Lung (tissue), 12 donors: ENCODE measurements around the gene ADAMTSL1. TPM values are rescaled to one million over a fixed set of nuclear protein-coding genes. Genes with fewer than 3 reads are reported as not detected.

Experiments used
- ATAC-seq: fragments of 200-7000 bp; cut with Tn5 transposase; one replicate; pipeline ENCODE4 v1.9.1; 2020; ENCODE audit warnings: moderate number of reproducible peaks; ENCODE audit not compliant: insufficient read depth, low FRiP score
- DNase-seq, 3 donors: peaks; one replicate each; pipeline ENCODE4 v3.0.0-alpha.2; 2013 to 2017
- H3K27ac ChIP-seq, 2 donors: one replicate each; pipeline ENCODE4 v1.5.1; 2013; ENCODE audit warnings: mild to moderate bottlenecking in 2 of 2, moderate library complexity in 2 of 2, control low read depth in 1 of 2, inconsistent platforms in 1 of 2, low read depth in 1 of 2, low read length in 1 of 2
- H3K27me3 ChIP-seq, 3 donors: one replicate each; pipeline ENCODE4 v1.5.1; 2013; ENCODE audit warnings: low read length in 2 of 3; ENCODE audit not compliant: control insufficient read depth in 3 of 3, insufficient read depth in 3 of 3
- H3K36me3 ChIP-seq, 4 donors: one replicate each; pipeline ENCODE4 v1.5.1; 2013; ENCODE audit warnings: low read length in 4 of 4, mild to moderate bottlenecking in 1 of 4, moderate library complexity in 1 of 4; ENCODE audit not compliant: control insufficient read depth in 4 of 4, insufficient read depth in 4 of 4
- H3K4me1 ChIP-seq, 5 donors: one replicate each; pipeline ENCODE4 v1.5.1; 2013; ENCODE audit warnings: low read length in 5 of 5, mild to moderate bottlenecking in 2 of 5, moderate library complexity in 1 of 5; ENCODE audit not compliant: control insufficient read depth in 5 of 5, insufficient read depth in 5 of 5
- H3K4me3 ChIP-seq: one replicate; pipeline ENCODE4 v1.5.1; 2013; ENCODE audit warnings: mild to moderate bottlenecking, control low read depth, moderate library complexity
- H3K9ac ChIP-seq, 2 donors: one replicate each; pipeline ENCODE4 v1.5.1; 2013; ENCODE audit warnings: low read length in 2 of 2, control low read depth in 1 of 2; ENCODE audit not compliant: insufficient read depth in 1 of 2
- H3K9me3 ChIP-seq, 4 donors: one replicate each; pipeline ENCODE4 v1.5.1; 2013; ENCODE audit warnings: low read length in 3 of 4, mild to moderate bottlenecking in 1 of 4, moderate library complexity in 1 of 4; ENCODE audit not compliant: control insufficient read depth in 4 of 4, insufficient read depth in 3 of 4
- CTCF ChIP-seq: IDR thresholded peaks from 2 replicates; pipeline ENCODE4 v1.5.1; 2012; ENCODE audit warnings: mild to moderate bottlenecking; ENCODE audit errors: control extremely low read depth, extremely low read depth
- WGBS, 2 donors: extraction: QIAGEN DNeasy Blood & Tissue Kit; methylation state at CpG; one replicate each; pipeline ENCODE4 v1.1.7; 2013; 5-methylcytosine and 5-hydroxymethylcytosine counted together
- polyA plus RNA-seq, 2 donors: library from polyadenylated mRNA; stranded (reverse); fragments of 200-250 nt; gene quantifications; one replicate each; pipeline ENCODE4 v1.2.1, GENCODE V29; 2013
- total RNA-seq, 2 donors: library from RNA; depleted of rRNA in 1 of 2; stranded (reverse); fragments of >200 nt in 1 of 2; gene quantifications; one replicate each; pipeline ENCODE4 v1.2.1, GENCODE V29; 2014 to 2021
- donor health status: control.
- donor health status: control.
- donor health status: Bipolar disorder and iron deficiency.
- donor health status: healthy.
- donor health status: DM: yes; HTN: yes; CAD: no.

ADAMTSL1 gene
- total and polyA plus RNA-seq, 4 donors: 0.25 to 36.2 (median 1.4) TPM

GRCh38 chr9:18903450-18903849 lies 429.5 kb downstream of the ADAMTSL1 start:
- 88 to 96% methylated on average over 2 of the region's 2 CpGs for WGBS, 2 donors
- ATAC-seq: no peak
- H3K9me3 ChIP-seq: peaks cover 0 to 2% (median under 1%) of the 10 kb centered on the region in 4 donors

GRCh38 chr9:18905028-18905882 lies 431.3 kb downstream of the ADAMTSL1 start:
- 91 to 93% methylated on average over 11 of the region's 11 CpGs for WGBS, 2 donors
- no peak for DNase-seq
- peaks cover 0 to 15% (median 0%) of the 10 kb centered on the region in 5 donors for H3K4me1 ChIP-seq

More at GRCh38 chr9:18903450-18903849, 429.5 kb downstream of the ADAMTSL1 start:
- Histone ChIP-seq H3K9ac (no peak overlapping the region), H3K4me1 (no peaks in the 10 kb centered on the region), H3K27ac (no peak overlapping the region), H3K27me3 (no peaks in the 10 kb centered on the region), H3K4me3 (no peak overlapping the region), H3K36me3 (no peaks in the 10 kb centered on the region)
- no peak for DNase-seq
- TF ChIP-seq CTCF: no peak

GRCh38 chr9:18905883-18906629 lies 432.1 kb downstream of the ADAMTSL1 start:
- no peak for TF ChIP-seq CTCF
- DNase-seq (no peak), ATAC-seq (no peak)

More at GRCh38 chr9:18905028-18905882, 431.3 kb downstream of the ADAMTSL1 start:
- ATAC-seq: no peak
- no peak for TF ChIP-seq CTCF
- Histone ChIP-seq H3K4me3 (no peak overlapping the region), H3K27me3 (no peaks in the 10 kb centered on the region), H3K36me3 (no peaks in the 10 kb centered on the region), H3K9me3 (peaks cover 0 to 2% (median under 1%) of the 10 kb centered on the region in 4 donors), H3K9ac (no peak overlapping the region), H3K27ac (no peak overlapping the region)

More at GRCh38 chr9:18905883-18906629, 432.1 kb downstream of the ADAMTSL1 start:
- Histone ChIP-seq H3K36me3 (no peaks in the 10 kb centered on the region), H3K27ac (no peak overlapping the region), H3K4me3 (no peak overlapping the region), H3K4me1 (peaks cover 0 to 23% (median 6%) of the 10 kb centered on the region in 5 donors), H3K9ac (no peak overlapping the region), H3K27me3 (no peaks in the 10 kb centered on the region), H3K9me3 (peaks cover 0 to 2% (median under 1%) of the 10 kb centered on the region in 4 donors)
- 90 to 92% methylated on average over 9 of the region's 9 CpGs for WGBS, 2 donors
